ENCODE results near the gene REELD1. TPM values are rescaled to one million over a fixed set of nuclear protein-coding genes. Genes with fewer than 3 reads are reported as not detected.

Gene REELD1
- total RNA-seq, 1 experiment from 2014 or later: not detected

- DNase-seq (ENCODE audit: unreplicated experiment): no peak
- H3K9me3 Mint-ChIP-seq (ENCODE audit: unreplicated experiment): no peaks in the 10 kb centered on the region
- no peak overlapping the region for H3K27ac Mint-ChIP-seq (ENCODE audit: low read depth, unreplicated experiment)
- H3K4me1 Mint-ChIP-seq (ENCODE audit: insufficient read depth, unreplicated experiment): no peaks in the 10 kb centered on the region
- H3K36me3 Mint-ChIP-seq (ENCODE audit: insufficient read depth, unreplicated experiment): no peaks in the 10 kb centered on the region
- ChIA-PET CTCF (no interaction called here), POLR2A (interaction anchor here (0.7 kb wide), 1 partner anchor 651 kb away, joined by 3 read pairs; no protein-coding TSS in a partner anchor)
- no peak overlapping the region for H3K4me3 Mint-ChIP-seq (ENCODE audit: unreplicated experiment)
- H3K27me3 Mint-ChIP-seq (ENCODE audit: insufficient read depth, unreplicated experiment): no peaks in the 10 kb centered on the region
- BruUV-seq (replicated peaks): no TSS peak
- TF ChIP-seq, protein P1, sequence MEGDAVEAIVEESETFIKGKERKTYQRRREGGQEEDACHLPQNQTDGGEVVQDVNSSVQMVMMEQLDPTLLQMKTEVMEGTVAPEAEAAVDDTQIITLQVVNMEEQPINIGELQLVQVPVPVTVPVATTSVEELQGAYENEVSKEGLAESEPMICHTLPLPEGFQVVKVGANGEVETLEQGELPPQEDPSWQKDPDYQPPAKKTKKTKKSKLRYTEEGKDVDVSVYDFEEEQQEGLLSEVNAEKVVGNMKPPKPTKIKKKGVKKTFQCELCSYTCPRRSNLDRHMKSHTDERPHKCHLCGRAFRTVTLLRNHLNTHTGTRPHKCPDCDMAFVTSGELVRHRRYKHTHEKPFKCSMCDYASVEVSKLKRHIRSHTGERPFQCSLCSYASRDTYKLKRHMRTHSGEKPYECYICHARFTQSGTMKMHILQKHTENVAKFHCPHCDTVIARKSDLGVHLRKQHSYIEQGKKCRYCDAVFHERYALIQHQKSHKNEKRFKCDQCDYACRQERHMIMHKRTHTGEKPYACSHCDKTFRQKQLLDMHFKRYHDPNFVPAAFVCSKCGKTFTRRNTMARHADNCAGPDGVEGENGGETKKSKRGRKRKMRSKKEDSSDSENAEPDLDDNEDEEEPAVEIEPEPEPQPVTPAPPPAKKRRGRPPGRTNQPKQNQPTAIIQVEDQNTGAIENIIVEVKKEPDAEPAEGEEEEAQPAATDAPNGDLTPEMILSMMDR (IDR thresholded peaks at IDR 0.05; ENCODE audit: unreplicated experiment): no peak
- intact Hi-C loops (cut with micrococcal nuclease): no loop called here
These were observed 42.0 kb downstream of the REELD1 start for GRCh38 chr4:146256328-146256727.

GRCh38 chr4:146257511-146257910 lies 43.2 kb downstream of the REELD1 start:
- no peak overlapping the region for H3K4me3 Mint-ChIP-seq (ENCODE audit: unreplicated experiment)
- TF ChIP-seq, protein P1 (IDR thresholded peaks at IDR 0.05; ENCODE audit: unreplicated experiment): no peak
- BruUV-seq (replicated peaks): no TSS peak
- ChIA-PET CTCF (interaction anchor here (0.7 to 1.7 kb wide), 3 partner anchors 13 to 611 kb away, joined by 3 to 5 read pairs (median 4); no protein-coding TSS in a partner anchor), POLR2A (no interaction called here)
- no peaks in the 10 kb centered on the region for H3K4me1 Mint-ChIP-seq (ENCODE audit: insufficient read depth, unreplicated experiment)
- DNase-seq (ENCODE audit: unreplicated experiment): no peak
- H3K9me3 Mint-ChIP-seq (ENCODE audit: unreplicated experiment): no peaks in the 10 kb centered on the region
- no peak overlapping the region for H3K27ac Mint-ChIP-seq (ENCODE audit: low read depth, unreplicated experiment)
- H3K27me3 Mint-ChIP-seq (ENCODE audit: insufficient read depth, unreplicated experiment): no peaks in the 10 kb centered on the region
- intact Hi-C loops (cut with micrococcal nuclease): no loop called here
- H3K36me3 Mint-ChIP-seq (ENCODE audit: insufficient read depth, unreplicated experiment): no peaks in the 10 kb centered on the region

DNA sequence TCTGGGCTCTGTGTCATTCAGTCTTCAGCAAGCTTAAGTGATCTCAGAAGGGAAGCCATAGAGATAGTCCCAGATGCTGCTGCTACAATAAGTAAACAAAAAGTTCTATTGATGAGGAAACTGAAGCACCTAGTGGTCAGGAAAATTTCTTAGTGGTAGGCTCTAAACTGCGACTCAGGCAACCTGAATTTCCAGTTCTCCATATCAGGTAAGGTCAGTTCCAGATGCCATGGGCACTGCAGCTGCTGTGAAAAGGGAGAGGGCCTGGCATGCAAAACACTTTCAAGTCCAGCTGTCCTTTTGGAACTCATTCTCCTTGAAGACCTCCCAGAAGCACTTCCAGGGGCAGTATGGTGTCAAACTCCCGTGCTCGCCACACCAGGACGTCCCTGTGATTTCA lies 46.2 kb downstream of the REELD1 start:
- no TSS peak for BruUV-seq (replicated peaks)
- intact Hi-C loops (cut with micrococcal nuclease): no loop called here
- TF ChIP-seq, protein P1 (IDR thresholded peaks at IDR 0.05; ENCODE audit: unreplicated experiment): no peak
- Mint-ChIP-seq H3K9me3 (ENCODE audit: unreplicated experiment) (no peaks in the 10 kb centered on the region), H3K27ac (ENCODE audit: low read depth, unreplicated experiment) (no peak overlapping the region), H3K36me3 (ENCODE audit: insufficient read depth, unreplicated experiment) (peaks cover 6% of the 10 kb centered on the region), H3K4me3 (ENCODE audit: unreplicated experiment) (no peak overlapping the region), H3K27me3 (ENCODE audit: insufficient read depth, unreplicated experiment) (no peaks in the 10 kb centered on the region), H3K4me1 (ENCODE audit: insufficient read depth, unreplicated experiment) (no peaks in the 10 kb centered on the region)
- no peak for DNase-seq (ENCODE audit: unreplicated experiment)
- POLR2A ChIA-PET: no interaction called here
- CTCF ChIA-PET: interaction anchor here (0.7 to 1.0 kb wide), 3 partner anchors 17 to 165 kb away, joined by 3 to 4 read pairs (median 3); no protein-coding TSS in a partner anchor

DNA sequence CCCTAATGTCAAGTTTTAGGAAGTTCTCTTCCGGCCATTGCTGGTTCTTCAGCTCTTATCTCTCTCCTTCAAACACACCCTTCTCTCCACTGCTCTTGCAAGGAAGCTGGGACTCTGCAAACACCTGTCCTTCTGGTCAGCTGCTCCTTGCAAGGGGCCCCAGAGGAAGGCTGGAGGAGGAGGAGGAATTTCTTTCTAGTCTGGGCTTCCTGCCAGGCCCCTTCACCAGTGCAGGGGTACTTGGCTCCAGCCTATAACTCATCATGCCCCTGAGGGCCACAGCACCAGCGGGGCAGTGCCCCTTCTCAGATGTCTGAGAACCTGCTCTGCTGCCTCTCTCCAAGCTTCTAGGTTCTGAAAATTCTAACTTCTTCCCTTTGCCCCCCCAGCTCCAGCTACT lies 46.7 kb downstream of the REELD1 start:
- no peaks in the 10 kb centered on the region for H3K4me1 Mint-ChIP-seq (ENCODE audit: insufficient read depth, unreplicated experiment)
- intact Hi-C loops (cut with micrococcal nuclease): no loop called here
- no peaks in the 10 kb centered on the region for H3K27me3 Mint-ChIP-seq (ENCODE audit: insufficient read depth, unreplicated experiment)
- ChIA-PET CTCF (interaction anchor here (0.7 to 0.9 kb wide), 2 partner anchors 18 to 49 kb away, joined by 3 read pairs; no protein-coding TSS in a partner anchor), POLR2A (no interaction called here)
- TF ChIP-seq, protein P1 (IDR thresholded peaks at IDR 0.05; ENCODE audit: unreplicated experiment): no peak
- no TSS peak for BruUV-seq (replicated peaks)
- no peaks in the 10 kb centered on the region for H3K9me3 Mint-ChIP-seq (ENCODE audit: unreplicated experiment)
- H3K27ac Mint-ChIP-seq (ENCODE audit: low read depth, unreplicated experiment): no peak overlapping the region
- no peak overlapping the region for H3K4me3 Mint-ChIP-seq (ENCODE audit: unreplicated experiment)
- no peak for DNase-seq (ENCODE audit: unreplicated experiment)
- H3K36me3 Mint-ChIP-seq (ENCODE audit: insufficient read depth, unreplicated experiment): peaks cover 6% of the 10 kb centered on the region
